K562 (cell line): ENCODE measurements around the gene TMEM143. TPM values are rescaled to one million over a fixed set of nuclear protein-coding genes. Genes with fewer than 3 reads are reported as not detected.

Experiments used
- GATAD2A ChIP-seq: fragments of 450-650 bp; IDR thresholded peaks from 2 replicates; pipeline ENCODE4 v1.6.1; 2017
- HIVEP1 ChIP-seq: fragments of 250-450 bp; sonication (Bioruptor Pico); IDR thresholded peaks from 2 replicates; pipeline ENCODE4 v1.4.0; 2020; ENCODE audit warnings: mild to moderate bottlenecking
- KLF16 ChIP-seq: IDR thresholded peaks from 2 replicates; pipeline ENCODE4 v1.6.1; 2016; ENCODE audit warnings: antibody characterized with exemption
- KLF6 ChIP-seq: fragments of 250-450 bp; sonication (Bioruptor Pico); IDR thresholded peaks from 2 replicates; pipeline ENCODE4 v1.4.0; 2020; ENCODE audit warnings: mild to moderate bottlenecking, moderate library complexity, borderline replicate concordance
- MAFK ChIP-seq: IDR thresholded peaks from 2 replicates; pipeline ENCODE4 v1.6.1; 2011; ENCODE audit warnings: low read length, improper control_type of control experiment
- MYNN ChIP-seq, 2 experiments: sonication (generic); formaldehyde crosslinking in 1 of 2; IDR thresholded peaks; 2 replicates each; pipeline versions ENCODE4 v1.5.0 to v1.6.1; 2016 to 2020; ENCODE audit warnings: antibody characterized with exemption in 1 of 2, missing genetic modification reagents in 1 of 2
- NFRKB ChIP-seq: fragments of 450-650 bp; IDR thresholded peaks from 2 replicates; pipeline ENCODE4 v1.6.1; 2016; ENCODE audit warnings: low read depth
- NR2C1 ChIP-seq, 2 experiments: fragments of 450-650 bp; IDR thresholded peaks; 2 replicates each; pipeline ENCODE4 v1.6.1; 2017; ENCODE audit warnings: mild to moderate bottlenecking in 2 of 2, antibody characterized with exemption in 1 of 2, inconsistent platforms in 1 of 2, missing compliant biosample characterization in 1 of 2, missing genetic modification characterization in 1 of 2
- NR2F6 ChIP-seq: fragments of 450-650 bp; formaldehyde crosslinking; IDR thresholded peaks from 2 replicates; pipeline ENCODE4 v1.4.0; 2020; ENCODE audit warnings: mild to moderate bottlenecking
- RB1 ChIP-seq: fragments of 450-650 bp; IDR thresholded peaks from 2 replicates; pipeline ENCODE4 v1.6.1; 2017; ENCODE audit warnings: low read depth, mild to moderate bottlenecking
- SMAD4 ChIP-seq: fragments of 250-450 bp; sonication (Bioruptor Pico); conservative IDR thresholded peaks from 2 replicates; pipeline ENCODE4 v1.8.0; 2021; ENCODE audit warnings: inconsistent platforms, mild to moderate bottlenecking, moderate library complexity
- ZNF184 ChIP-seq: sonication (generic); formaldehyde crosslinking; IDR thresholded peaks from 2 replicates; pipeline ENCODE4 v1.5.0; 2020; ENCODE audit warnings: missing genetic modification reagents
- polyA plus RNA-seq, 8 experiments: library from polyadenylated mRNA; depleted of rRNA in 4 of 8; stranded (reverse) in 5 of 8; unstranded in 3 of 8; fragments of >200 nt; fragmentation: Nextera tagmentation in 2 of 8; fragmentation: Illumina TruSeq in 1 of 8; extraction: Ambion mirVana in 2 of 8; extraction: Trizol in 1 of 8; gene quantifications; 2 replicates each; pipeline versions ENCODE4 v1.2.1 to v1.2.3, GENCODE V29; 2011 to 2014; ENCODE audit warnings: inconsistent platforms in 1 of 8, missing spikeins in 1 of 8
- total RNA-seq, 7 experiments: library from RNA; depleted of rRNA in 6 of 7; stranded (reverse); fragments of >200 nt in 6 of 7; fragmentation: Illumina TruSeq in 2 of 7; extraction: Trizol in 2 of 7; gene quantifications; 2 replicates each; pipeline versions ENCODE4 v1.2.1 to v1.2.3, GENCODE V29; 2011 to 2021; ENCODE audit warnings: low replicate concordance in 1 of 7
- TF ChIP-seq, protein P1 (sequence below): fragments of 450-650 bp; IDR thresholded peaks from 2 replicates; pipeline ENCODE4 v1.6.1; 2016; ENCODE audit warnings: mild to moderate bottlenecking, moderate library complexity
- TF ChIP-seq, protein P2 (sequence below), 2 experiments: IDR thresholded peaks; 2 replicates each; pipeline ENCODE4 v1.6.1; 2011; ENCODE audit warnings: borderline replicate concordance in 1 of 2, control low read depth in 1 of 2, low read depth in 1 of 2, low read length in 1 of 2, mild to moderate bottlenecking in 1 of 2, mixed read lengths in 1 of 2, moderate library complexity in 1 of 2; ENCODE audit not compliant: insufficient read depth in 1 of 2, insufficient read length in 1 of 2, poor library complexity in 1 of 2, severe bottlenecking in 1 of 2; ENCODE audit errors: extremely low read depth in 1 of 2

Gene TMEM143
- total and polyA plus RNA-seq, 9 of the 15 experiments (the other 6 are each of a cell fraction or from before 2014, with no cell fraction given), result 0.66 to 8.8 (median 4.3) TPM

DNA sequence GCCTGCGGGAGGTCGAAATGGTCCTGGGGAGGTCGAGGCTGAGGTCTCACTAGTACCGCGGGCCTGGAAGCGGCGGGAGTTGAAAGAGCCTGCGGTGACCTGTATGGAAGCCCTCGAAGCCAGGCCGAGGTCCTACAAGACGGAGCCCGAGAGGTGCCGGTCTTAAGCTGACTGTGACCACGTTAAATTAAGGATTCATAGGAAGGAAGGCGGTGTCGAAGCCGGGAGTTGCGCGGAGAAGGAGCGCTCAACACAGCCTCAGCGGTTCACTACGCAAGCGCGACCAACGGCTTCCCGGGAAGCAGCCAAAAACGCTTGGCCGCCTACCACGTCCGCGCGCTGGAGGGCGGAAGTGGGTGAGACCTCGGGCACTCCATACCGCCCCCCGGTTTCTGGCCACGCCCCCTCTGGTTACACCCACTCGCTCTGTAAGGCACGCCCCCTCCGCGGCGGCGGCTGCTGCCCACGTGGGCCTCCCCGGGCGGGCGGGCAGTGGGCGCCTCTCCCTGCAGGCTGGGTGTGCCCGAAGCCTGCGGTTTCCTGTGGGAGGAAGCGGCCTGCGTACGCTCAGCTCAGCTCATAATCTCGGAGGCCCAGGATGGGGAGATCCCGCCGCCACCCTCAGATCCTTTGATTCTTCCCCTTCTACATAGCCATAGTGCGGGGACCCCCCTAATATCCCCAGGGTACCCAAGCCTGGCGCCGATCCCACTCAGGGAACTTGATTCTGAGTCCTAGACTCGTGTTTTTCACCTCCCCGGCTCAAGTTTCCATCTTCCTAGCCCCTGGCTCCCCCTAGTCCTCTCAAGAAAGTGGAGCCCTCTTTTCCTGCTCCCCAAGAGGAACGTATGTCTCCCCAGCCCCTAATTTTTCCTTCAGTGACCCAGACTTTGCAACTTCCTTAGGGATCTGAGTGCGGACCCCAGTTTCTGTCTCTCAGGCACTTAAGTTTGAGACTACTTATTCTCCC lies 41.8 kb downstream of the TMEM143 start (continued):
- TF ChIP-seq, protein P1, sequence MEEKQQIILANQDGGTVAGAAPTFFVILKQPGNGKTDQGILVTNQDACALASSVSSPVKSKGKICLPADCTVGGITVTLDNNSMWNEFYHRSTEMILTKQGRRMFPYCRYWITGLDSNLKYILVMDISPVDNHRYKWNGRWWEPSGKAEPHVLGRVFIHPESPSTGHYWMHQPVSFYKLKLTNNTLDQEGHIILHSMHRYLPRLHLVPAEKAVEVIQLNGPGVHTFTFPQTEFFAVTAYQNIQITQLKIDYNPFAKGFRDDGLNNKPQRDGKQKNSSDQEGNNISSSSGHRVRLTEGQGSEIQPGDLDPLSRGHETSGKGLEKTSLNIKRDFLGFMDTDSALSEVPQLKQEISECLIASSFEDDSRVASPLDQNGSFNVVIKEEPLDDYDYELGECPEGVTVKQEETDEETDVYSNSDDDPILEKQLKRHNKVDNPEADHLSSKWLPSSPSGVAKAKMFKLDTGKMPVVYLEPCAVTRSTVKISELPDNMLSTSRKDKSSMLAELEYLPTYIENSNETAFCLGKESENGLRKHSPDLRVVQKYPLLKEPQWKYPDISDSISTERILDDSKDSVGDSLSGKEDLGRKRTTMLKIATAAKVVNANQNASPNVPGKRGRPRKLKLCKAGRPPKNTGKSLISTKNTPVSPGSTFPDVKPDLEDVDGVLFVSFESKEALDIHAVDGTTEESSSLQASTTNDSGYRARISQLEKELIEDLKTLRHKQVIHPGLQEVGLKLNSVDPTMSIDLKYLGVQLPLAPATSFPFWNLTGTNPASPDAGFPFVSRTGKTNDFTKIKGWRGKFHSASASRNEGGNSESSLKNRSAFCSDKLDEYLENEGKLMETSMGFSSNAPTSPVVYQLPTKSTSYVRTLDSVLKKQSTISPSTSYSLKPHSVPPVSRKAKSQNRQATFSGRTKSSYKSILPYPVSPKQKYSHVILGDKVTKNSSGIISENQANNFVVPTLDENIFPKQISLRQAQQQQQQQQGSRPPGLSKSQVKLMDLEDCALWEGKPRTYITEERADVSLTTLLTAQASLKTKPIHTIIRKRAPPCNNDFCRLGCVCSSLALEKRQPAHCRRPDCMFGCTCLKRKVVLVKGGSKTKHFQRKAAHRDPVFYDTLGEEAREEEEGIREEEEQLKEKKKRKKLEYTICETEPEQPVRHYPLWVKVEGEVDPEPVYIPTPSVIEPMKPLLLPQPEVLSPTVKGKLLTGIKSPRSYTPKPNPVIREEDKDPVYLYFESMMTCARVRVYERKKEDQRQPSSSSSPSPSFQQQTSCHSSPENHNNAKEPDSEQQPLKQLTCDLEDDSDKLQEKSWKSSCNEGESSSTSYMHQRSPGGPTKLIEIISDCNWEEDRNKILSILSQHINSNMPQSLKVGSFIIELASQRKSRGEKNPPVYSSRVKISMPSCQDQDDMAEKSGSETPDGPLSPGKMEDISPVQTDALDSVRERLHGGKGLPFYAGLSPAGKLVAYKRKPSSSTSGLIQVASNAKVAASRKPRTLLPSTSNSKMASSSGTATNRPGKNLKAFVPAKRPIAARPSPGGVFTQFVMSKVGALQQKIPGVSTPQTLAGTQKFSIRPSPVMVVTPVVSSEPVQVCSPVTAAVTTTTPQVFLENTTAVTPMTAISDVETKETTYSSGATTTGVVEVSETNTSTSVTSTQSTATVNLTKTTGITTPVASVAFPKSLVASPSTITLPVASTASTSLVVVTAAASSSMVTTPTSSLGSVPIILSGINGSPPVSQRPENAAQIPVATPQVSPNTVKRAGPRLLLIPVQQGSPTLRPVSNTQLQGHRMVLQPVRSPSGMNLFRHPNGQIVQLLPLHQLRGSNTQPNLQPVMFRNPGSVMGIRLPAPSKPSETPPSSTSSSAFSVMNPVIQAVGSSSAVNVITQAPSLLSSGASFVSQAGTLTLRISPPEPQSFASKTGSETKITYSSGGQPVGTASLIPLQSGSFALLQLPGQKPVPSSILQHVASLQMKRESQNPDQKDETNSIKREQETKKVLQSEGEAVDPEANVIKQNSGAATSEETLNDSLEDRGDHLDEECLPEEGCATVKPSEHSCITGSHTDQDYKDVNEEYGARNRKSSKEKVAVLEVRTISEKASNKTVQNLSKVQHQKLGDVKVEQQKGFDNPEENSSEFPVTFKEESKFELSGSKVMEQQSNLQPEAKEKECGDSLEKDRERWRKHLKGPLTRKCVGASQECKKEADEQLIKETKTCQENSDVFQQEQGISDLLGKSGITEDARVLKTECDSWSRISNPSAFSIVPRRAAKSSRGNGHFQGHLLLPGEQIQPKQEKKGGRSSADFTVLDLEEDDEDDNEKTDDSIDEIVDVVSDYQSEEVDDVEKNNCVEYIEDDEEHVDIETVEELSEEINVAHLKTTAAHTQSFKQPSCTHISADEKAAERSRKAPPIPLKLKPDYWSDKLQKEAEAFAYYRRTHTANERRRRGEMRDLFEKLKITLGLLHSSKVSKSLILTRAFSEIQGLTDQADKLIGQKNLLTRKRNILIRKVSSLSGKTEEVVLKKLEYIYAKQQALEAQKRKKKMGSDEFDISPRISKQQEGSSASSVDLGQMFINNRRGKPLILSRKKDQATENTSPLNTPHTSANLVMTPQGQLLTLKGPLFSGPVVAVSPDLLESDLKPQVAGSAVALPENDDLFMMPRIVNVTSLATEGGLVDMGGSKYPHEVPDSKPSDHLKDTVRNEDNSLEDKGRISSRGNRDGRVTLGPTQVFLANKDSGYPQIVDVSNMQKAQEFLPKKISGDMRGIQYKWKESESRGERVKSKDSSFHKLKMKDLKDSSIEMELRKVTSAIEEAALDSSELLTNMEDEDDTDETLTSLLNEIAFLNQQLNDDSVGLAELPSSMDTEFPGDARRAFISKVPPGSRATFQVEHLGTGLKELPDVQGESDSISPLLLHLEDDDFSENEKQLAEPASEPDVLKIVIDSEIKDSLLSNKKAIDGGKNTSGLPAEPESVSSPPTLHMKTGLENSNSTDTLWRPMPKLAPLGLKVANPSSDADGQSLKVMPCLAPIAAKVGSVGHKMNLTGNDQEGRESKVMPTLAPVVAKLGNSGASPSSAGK, result peak; percentile 79
- TF ChIP-seq, protein P2, sequence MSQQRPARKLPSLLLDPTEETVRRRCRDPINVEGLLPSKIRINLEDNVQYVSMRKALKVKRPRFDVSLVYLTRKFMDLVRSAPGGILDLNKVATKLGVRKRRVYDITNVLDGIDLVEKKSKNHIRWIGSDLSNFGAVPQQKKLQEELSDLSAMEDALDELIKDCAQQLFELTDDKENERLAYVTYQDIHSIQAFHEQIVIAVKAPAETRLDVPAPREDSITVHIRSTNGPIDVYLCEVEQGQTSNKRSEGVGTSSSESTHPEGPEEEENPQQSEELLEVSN (IDR thresholded peaks at IDR 0.05; ENCODE audit: borderline replicate concordance in 1 of 2, extremely low read depth in 1 of 2, insufficient read depth in 1 of 2, insufficient read length in 1 of 2, low read depth in 1 of 2, low read length in 1 of 2, poor library complexity in 1 of 2, severe bottlenecking in 1 of 2), result peak; percentile 79 to 91
- TF ChIP-seq MAFK (0 out of 2 replicates have a peak, but pooled peaks have one; percentile 3), NR2F6 (CRISPR knock-in tag) (no peak), KLF16 (peak; percentile 67), NR2C1 (IDR thresholded peaks at IDR 0.05) (no peak), NR2C1 (tag; IDR thresholded peaks at IDR 0.05) (no peak), GATAD2A (peak; percentile 50; the same call in 1 of the 2 replicates), NFRKB (peak; percentile 80; the same call in 1 of the 2 replicates), RB1 (peak; percentile 54), MYNN (IDR thresholded peaks at IDR 0.05) (peak; percentile 89), MYNN (CRISPR knock-in tag; IDR thresholded peaks at IDR 0.05) (no peak), KLF6 (CRISPR knock-in tag) (peak; percentile 59; the same call in 1 of the 2 replicates), SMAD4 (peak; percentile 78), HIVEP1 (CRISPR knock-in tag) (peak; percentile 82), ZNF184 (CRISPR knock-in tag) (no peak)
